Muscle layer of colon (tissue), 2 donors: ENCODE results near the gene METTL1.
A peak's percentile ranks its signal among the peaks of the same experiment; 100 is the strongest.

ENCODE experiments used
- H3K27ac ChIP-seq: one replicate; pipeline ENCODE4 v1.7.0; 2013; ENCODE audit warnings: low read depth, mild to moderate bottlenecking, low read length, moderate library complexity
- H3K27me3 ChIP-seq, 2 donors: one replicate each; pipeline ENCODE4 v1.7.0; 2013; ENCODE audit warnings: low read length in 2 of 2, mild to moderate bottlenecking in 2 of 2; ENCODE audit not compliant: insufficient read depth in 2 of 2, control insufficient read depth in 1 of 2
- H3K36me3 ChIP-seq: one replicate; pipeline ENCODE4 v1.7.0; 2013; ENCODE audit warnings: mild to moderate bottlenecking, low read length; ENCODE audit not compliant: insufficient read depth
- H3K4me1 ChIP-seq: one replicate; pipeline ENCODE4 v1.7.0; 2013; ENCODE audit warnings: mild to moderate bottlenecking, low read length; ENCODE audit not compliant: insufficient read depth
- H3K4me3 ChIP-seq, 2 donors: one replicate each; pipeline ENCODE4 v1.7.0; 2013; ENCODE audit warnings: low read length in 2 of 2, low read depth in 1 of 2, mild to moderate bottlenecking in 1 of 2, moderate library complexity in 1 of 2
- H3K9ac ChIP-seq: one replicate; pipeline ENCODE4 v1.7.0; 2013; ENCODE audit warnings: low read length
- H3K9me3 ChIP-seq: one replicate; pipeline ENCODE4 v1.7.0; 2013; ENCODE audit warnings: mild to moderate bottlenecking, low read length
- donor health status: abdominal sarcoma.
- donor health status: Adenocarcinoma of cecum.

The METTL1 gene

DNA sequence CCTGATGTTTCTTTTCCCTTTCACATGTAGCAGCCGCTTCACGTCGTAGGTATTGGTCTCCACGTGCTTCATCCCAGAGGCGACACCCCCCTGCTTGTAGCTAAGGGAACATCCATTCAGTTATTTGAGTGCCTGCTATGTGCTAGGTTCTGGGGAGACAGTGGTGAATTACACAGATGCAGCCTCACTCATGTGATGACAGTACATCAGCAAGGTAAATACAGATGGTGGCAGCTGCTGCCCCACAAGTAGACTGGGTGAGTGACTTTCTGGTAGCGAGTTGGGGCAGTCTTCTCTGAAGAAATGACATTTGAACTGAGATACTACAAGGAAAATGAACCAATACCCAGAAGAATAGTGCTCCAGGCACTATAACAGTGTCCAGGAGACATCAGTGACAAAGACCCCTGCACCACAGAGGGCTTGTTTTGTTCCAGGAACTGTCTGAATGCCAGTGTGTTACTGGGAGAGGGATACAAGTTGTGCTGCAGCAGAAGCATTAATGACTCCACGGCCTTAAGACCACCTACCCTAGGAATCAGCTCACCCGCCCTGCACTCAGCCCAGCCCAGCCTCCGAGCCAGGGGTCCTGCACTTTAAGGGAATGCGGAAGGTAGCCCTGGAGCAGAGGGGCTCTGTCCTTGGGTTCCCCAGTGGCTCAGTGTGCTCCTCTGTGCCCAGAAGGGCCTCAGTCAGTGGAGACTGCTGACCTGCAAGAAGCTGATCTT lies 39.3 kb upstream of the METTL1 start:
- peaks cover 58% of the 10 kb centered on the region for H3K36me3 ChIP-seq
- H3K27ac ChIP-seq, result no peak overlapping the region
- no peak overlapping the region for H3K4me3 ChIP-seq
- H3K9me3 ChIP-seq, result no peaks in the 10 kb centered on the region
- H3K9ac ChIP-seq, result no peak overlapping the region
- peaks cover 16% of the 10 kb centered on the region for H3K4me1 ChIP-seq
- no peaks in the 10 kb centered on the region for H3K27me3 ChIP-seq

DNA sequence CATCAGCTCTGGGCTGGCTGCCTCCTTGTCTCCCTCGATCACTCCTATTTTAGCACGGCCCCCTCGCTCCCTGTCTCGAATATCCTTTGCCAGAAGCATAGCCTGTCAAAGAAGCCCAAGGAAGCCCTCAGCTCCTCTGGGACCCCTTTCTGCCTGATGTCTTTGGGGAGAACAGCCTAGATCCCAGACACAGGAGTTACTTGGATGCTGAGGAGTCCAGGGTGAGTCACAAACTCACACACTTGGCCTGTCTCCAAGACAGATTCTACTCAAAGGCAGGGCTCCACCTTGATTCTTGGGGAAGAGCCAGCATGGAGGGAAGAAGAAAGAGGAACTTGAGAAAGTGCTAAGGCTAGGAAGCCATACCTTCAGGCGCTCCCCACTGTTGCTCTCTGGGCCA lies 38.5 kb upstream of the METTL1 start:
- Histone ChIP-seq H3K27ac (no peak overlapping the region), H3K9ac (no peak overlapping the region), H3K27me3 (no peaks in the 10 kb centered on the region)

GRCh38 chr12:57809425-57809824 lies 37.5 kb upstream of the METTL1 start:
- no peaks in the 10 kb centered on the region for H3K9me3 ChIP-seq
- peaks cover 4% of the 10 kb centered on the region for H3K4me1 ChIP-seq

More for the DNA sequence above, 38.5 kb upstream of the METTL1 start:
- Histone ChIP-seq H3K4me1 (peaks cover 9% of the 10 kb centered on the region), H3K9me3 (no peaks in the 10 kb centered on the region), H3K4me3 (no peak overlapping the region), H3K36me3 (peaks cover 60% of the 10 kb centered on the region)

DNA sequence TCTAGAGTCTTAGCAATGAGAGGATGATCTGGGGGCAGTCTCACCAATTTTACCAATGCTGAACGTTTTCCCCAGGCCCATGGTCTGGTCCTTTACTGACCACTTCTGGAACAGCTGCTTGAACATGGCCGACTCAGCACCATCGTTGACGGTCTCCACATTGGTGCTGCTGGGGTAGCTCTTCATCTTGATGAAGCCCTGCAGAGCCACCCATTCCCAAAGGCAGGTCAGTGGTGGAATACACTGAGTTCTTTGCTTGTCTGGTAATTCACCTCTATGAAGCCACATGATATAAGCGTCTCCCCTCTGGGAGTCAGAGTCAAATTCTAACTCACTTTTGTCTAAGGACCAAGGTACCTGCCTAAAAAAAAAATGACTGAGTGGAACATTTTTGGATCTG lies 36.4 kb upstream of the METTL1 start:
- H3K27me3 ChIP-seq, result no peaks in the 10 kb centered on the region
- no peaks in the 10 kb centered on the region for H3K9me3 ChIP-seq
- H3K4me1 ChIP-seq, result no peaks in the 10 kb centered on the region
- no peak overlapping the region for H3K9ac ChIP-seq
- no peak overlapping the region for H3K4me3 ChIP-seq
- H3K27ac ChIP-seq, result no peak overlapping the region
- H3K36me3 ChIP-seq, result peaks cover 60% of the 10 kb centered on the region

More at GRCh38 chr12:57809425-57809824, 37.5 kb upstream of the METTL1 start:
- no peak overlapping the region for H3K4me3 ChIP-seq
- no peak overlapping the region for H3K27ac ChIP-seq
- peaks cover 60% of the 10 kb centered on the region for H3K36me3 ChIP-seq
- no peaks in the 10 kb centered on the region for H3K27me3 ChIP-seq
- no peak overlapping the region for H3K9ac ChIP-seq

DNA sequence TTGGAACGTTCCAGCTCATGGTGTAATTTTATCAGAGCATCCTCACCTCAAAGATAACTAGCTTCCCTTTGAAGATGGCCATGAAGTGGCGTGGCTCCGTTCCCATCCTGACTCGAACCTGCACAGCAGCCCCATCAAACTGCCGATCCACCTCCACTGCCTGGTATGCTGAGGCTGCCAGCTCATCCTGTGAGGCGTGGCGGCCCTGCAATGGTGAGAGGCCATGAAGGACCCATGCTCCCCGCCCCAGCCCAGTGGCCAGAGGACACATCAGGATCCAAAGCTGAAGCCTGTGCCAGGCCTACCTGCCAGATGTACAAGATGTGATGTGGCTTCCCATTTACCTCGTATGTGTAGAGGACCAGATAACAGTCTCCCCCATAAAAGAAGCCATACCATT lies 35.4 kb upstream of the METTL1 start:
- no peak overlapping the region for H3K4me3 ChIP-seq
- H3K27me3 ChIP-seq, result no peaks in the 10 kb centered on the region
- no peaks in the 10 kb centered on the region for H3K4me1 ChIP-seq
- no peaks in the 10 kb centered on the region for H3K9me3 ChIP-seq
- H3K27ac ChIP-seq, result no peak overlapping the region
- peaks cover 60% of the 10 kb centered on the region for H3K36me3 ChIP-seq
- H3K9ac ChIP-seq, result no peak overlapping the region

DNA sequence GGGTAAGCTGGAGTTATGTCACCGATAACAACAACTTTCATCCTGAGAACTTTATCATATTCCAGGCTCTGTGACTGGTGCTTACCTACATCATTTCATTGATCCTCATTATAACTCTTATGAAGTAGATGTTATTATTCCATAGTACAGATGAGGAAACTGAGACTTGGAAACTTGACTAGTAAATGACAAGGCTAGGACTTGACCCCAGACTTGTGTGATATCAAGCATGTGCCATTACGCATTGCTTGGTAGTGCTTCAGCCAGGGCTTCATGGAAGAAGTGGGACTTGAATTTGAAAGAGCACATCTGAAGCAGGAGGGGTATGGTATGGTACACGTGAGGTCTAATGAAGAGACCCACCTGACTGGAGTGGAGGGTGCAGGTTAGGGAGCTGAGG lies 34.8 kb upstream of the METTL1 start:
- Histone ChIP-seq H3K9me3 (no peaks in the 10 kb centered on the region), H3K27ac (no peak overlapping the region), H3K4me1 (no peaks in the 10 kb centered on the region), H3K9ac (no peak overlapping the region), H3K4me3 (no peak overlapping the region), H3K36me3 (peaks cover 66% of the 10 kb centered on the region), H3K27me3 (no peaks in the 10 kb centered on the region)

- Histone ChIP-seq H3K4me1 (no peaks in the 10 kb centered on the region), H3K9ac (no peak overlapping the region), H3K27ac (peak overlapping the region; percentile 49), H3K36me3 (peaks cover 55% of the 10 kb centered on the region), H3K9me3 (no peaks in the 10 kb centered on the region), H3K4me3 (no peak overlapping the region), H3K27me3 (no peaks in the 10 kb centered on the region)
These were observed 31.5 kb upstream of the METTL1 start for GRCh38 chr12:57803319-57803893.

DNA sequence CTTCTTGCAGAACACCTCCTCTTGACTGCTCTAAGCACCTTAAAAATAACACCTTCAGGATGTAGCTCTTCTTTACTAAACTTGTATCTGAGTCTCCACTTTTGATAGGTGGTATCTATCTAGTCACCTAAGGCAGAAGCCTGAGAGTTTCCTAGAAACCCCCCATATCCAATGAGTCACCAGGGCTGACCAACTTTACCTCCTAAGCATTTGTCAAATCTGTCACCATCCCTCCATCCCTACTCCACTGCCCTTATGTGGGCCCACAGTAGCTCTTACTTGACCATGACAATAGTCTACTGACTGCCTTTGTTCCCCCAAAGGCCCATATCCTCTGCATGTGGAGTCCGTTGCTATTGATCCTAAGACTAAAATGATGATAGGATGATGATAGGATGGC lies 30.7 kb upstream of the METTL1 start:
- H3K36me3 ChIP-seq, result peaks cover 47% of the 10 kb centered on the region
- no peaks in the 10 kb centered on the region for H3K27me3 ChIP-seq
- H3K9ac ChIP-seq, result no peak overlapping the region
- no peak overlapping the region for H3K4me3 ChIP-seq
- no peak overlapping the region for H3K27ac ChIP-seq
- H3K4me1 ChIP-seq, result no peaks in the 10 kb centered on the region
- H3K9me3 ChIP-seq, result no peaks in the 10 kb centered on the region

GRCh38 chr12:57800965-57801364 lies 29.1 kb upstream of the METTL1 start:
- Histone ChIP-seq H3K4me3 (no peak overlapping the region), H3K9me3 (no peaks in the 10 kb centered on the region), H3K9ac (no peak overlapping the region), H3K36me3 (peaks cover 44% of the 10 kb centered on the region), H3K27ac (no peak overlapping the region), H3K4me1 (no peaks in the 10 kb centered on the region), H3K27me3 (no peaks in the 10 kb centered on the region)

- Histone ChIP-seq H3K4me1 (no peaks in the 10 kb centered on the region), H3K4me3 (no peak overlapping the region), H3K9ac (no peak overlapping the region), H3K27me3 (no peaks in the 10 kb centered on the region), H3K36me3 (peaks cover 56% of the 10 kb centered on the region), H3K9me3 (no peaks in the 10 kb centered on the region), H3K27ac (no peak overlapping the region)
These were observed 26.0 kb upstream of the METTL1 start for GRCh38 chr12:57797933-57798332.

DNA sequence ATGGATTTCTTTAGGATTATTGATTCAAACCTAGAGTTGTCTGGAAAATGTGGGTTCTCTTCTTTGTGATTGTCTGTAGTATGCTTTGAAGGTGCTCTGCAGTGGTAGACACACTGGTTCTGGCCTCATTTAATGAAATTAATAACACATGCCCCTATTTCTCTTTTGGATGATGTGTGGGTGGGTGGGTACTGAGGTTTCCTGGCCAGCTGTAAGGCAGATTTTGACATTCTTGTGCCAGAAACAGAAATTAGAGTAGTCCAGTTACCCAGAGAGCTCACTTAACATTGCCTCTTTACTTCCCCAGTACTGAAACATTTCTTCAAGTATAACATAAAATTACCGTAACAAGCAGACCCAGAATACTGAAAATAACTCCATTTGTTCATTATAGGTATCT lies 25.1 kb upstream of the METTL1 start:
- Histone ChIP-seq H3K27ac (no peak overlapping the region), H3K9ac (no peak overlapping the region), H3K4me3 (no peak overlapping the region), H3K4me1 (no peaks in the 10 kb centered on the region), H3K27me3 (no peaks in the 10 kb centered on the region), H3K9me3 (no peaks in the 10 kb centered on the region), H3K36me3 (peaks cover 47% of the 10 kb centered on the region)

- no peak overlapping the region for H3K27ac ChIP-seq
- H3K36me3 ChIP-seq, result peaks cover 51% of the 10 kb centered on the region
- H3K9ac ChIP-seq, result no peak overlapping the region
- H3K4me3 ChIP-seq, result no peak overlapping the region
- no peaks in the 10 kb centered on the region for H3K27me3 ChIP-seq
- no peaks in the 10 kb centered on the region for H3K4me1 ChIP-seq
- no peaks in the 10 kb centered on the region for H3K9me3 ChIP-seq
These were observed 23.4 kb upstream of the METTL1 start for GRCh38 chr12:57795354-57795753.
